GM23338 (cell line): ENCODE measurements around the gene MRTFA. TPM values are rescaled to one million over a fixed set of nuclear protein-coding genes. Genes with fewer than 3 reads are reported as not detected.
"Not testable (repeated sequence)": the region's sequence is repeated elsewhere in the genome, so short reads cannot be mapped to it uniquely, and the experiment has no call there.

ENCODE experiments used
- ATAC-seq: fragments of 200-7000 bp; cut with Tn5 transposase; 3 replicates; pipeline ENCODE4 v1.9.1; 2020
- DNase-seq: peaks from one replicate; pipeline ENCODE4 v3.0.0-alpha.2; 2015; ENCODE audit warnings: low spot score
- H2AFZ ChIP-seq: fragments of 200-600 bp; sonication (generic); 2 replicates; pipeline ENCODE4 v1.8.0; 2016; ENCODE audit warnings: antibody characterized with exemption, mild to moderate bottlenecking, moderate library complexity
- H3F3A ChIP-seq: fragments of 200-600 bp; sonication (generic); replicated peaks from 2 replicates; pipeline ENCODE4 v1.8.0; 2017; ENCODE audit warnings: antibody characterized with exemption, mixed run types, low read depth
- H3K27ac ChIP-seq: fragments of 200-600 bp; sonication (generic); 2 replicates; pipeline ENCODE4 v1.6.1; 2016; ENCODE audit warnings: low read depth
- H3K27me3 ChIP-seq: fragments of 200-600 bp; sonication (generic); 2 replicates; pipeline ENCODE4 v1.8.0; 2016; ENCODE audit warnings: mild to moderate bottlenecking, mixed run types, moderate library complexity; ENCODE audit not compliant: insufficient read depth
- H3K36me3 ChIP-seq: fragments of 200-600 bp; sonication (generic); 2 replicates; pipeline ENCODE4 v1.8.0; 2016; ENCODE audit warnings: mild to moderate bottlenecking; ENCODE audit not compliant: insufficient read depth
- H3K4me1 ChIP-seq: fragments of 200-600 bp; sonication (generic); 2 replicates; pipeline ENCODE4 v1.8.0; 2016; ENCODE audit warnings: mild to moderate bottlenecking, moderate library complexity; ENCODE audit not compliant: insufficient read depth
- H3K4me2 ChIP-seq: fragments of 200-600 bp; sonication (generic); 2 replicates; pipeline ENCODE4 v1.7.1; 2017; ENCODE audit warnings: mixed run types
- H3K4me3 ChIP-seq: fragments of 200-600 bp; sonication (generic); 2 replicates; pipeline ENCODE4 v1.6.1; 2016; ENCODE audit warnings: mixed run types
- H3K79me2 ChIP-seq: fragments of 200-600 bp; sonication (generic); replicated peaks from 2 replicates; pipeline ENCODE4 v1.8.0; 2017; ENCODE audit warnings: mild to moderate bottlenecking; ENCODE audit not compliant: insufficient read depth
- H3K9me2 ChIP-seq: fragments of 200-600 bp; sonication (generic); 2 replicates; pipeline ENCODE4 v1.8.0; 2017; ENCODE audit not compliant: insufficient read depth
- H4K20me1 ChIP-seq: fragments of 200-600 bp; sonication (generic); replicated peaks from 2 replicates; pipeline ENCODE4 v1.8.0; 2017; ENCODE audit warnings: mild to moderate bottlenecking; ENCODE audit not compliant: insufficient read depth
- H3K27ac Mint-ChIP-seq: 2 replicates; pipeline ENCODE4 v1.8.0; 2020; ENCODE audit warnings: inconsistent platforms, mild to moderate bottlenecking, moderate library complexity, mixed read lengths
- H3K27me3 Mint-ChIP-seq: 3 replicates; pipeline ENCODE4 v1.8.0; 2022; ENCODE audit warnings: low read depth, mild to moderate bottlenecking, moderate library complexity, mixed read lengths, inconsistent platforms; ENCODE audit not compliant: insufficient read depth, poor library complexity
- H3K36me3 Mint-ChIP-seq: 3 replicates; pipeline ENCODE4 v1.8.0; 2021; ENCODE audit warnings: low read depth, mild to moderate bottlenecking, inconsistent platforms, moderate library complexity, mixed read lengths
- H3K4me1 Mint-ChIP-seq: 3 replicates; pipeline ENCODE4 v1.8.0; 2020; ENCODE audit warnings: mild to moderate bottlenecking, inconsistent platforms, mixed read lengths
- H3K4me3 Mint-ChIP-seq: 3 replicates; pipeline ENCODE4 v1.8.0; 2021; ENCODE audit warnings: moderate library complexity, mild to moderate bottlenecking, inconsistent platforms, mixed read lengths
- H3K9me3 Mint-ChIP-seq: 3 replicates; pipeline ENCODE4 v1.8.0; 2020; ENCODE audit warnings: moderate library complexity, mild to moderate bottlenecking, inconsistent platforms, mixed read lengths
- CREB1 ChIP-seq: fragments of 250-450 bp; sonication (Bioruptor Pico); IDR thresholded peaks from 2 replicates; pipeline ENCODE4 v1.5.0; 2020; ENCODE audit warnings: low read depth, mild to moderate bottlenecking, moderate library complexity
- EZH2 ChIP-seq: fragments of 200-600 bp; sonication (generic); IDR thresholded peaks from one replicate; pipeline ENCODE4 v1.8.0; 2017; ENCODE audit warnings: antibody characterized with exemption, mild to moderate bottlenecking, low read depth; ENCODE audit not compliant: unreplicated experiment
- JUNB ChIP-seq: IDR thresholded peaks from one replicate; pipeline ENCODE4 v1.6.1; 2016; ENCODE audit warnings: antibody characterized with exemption; ENCODE audit not compliant: unreplicated experiment
- POLR2AphosphoS5 ChIP-seq: IDR thresholded peaks from 2 replicates; pipeline ENCODE4 v1.6.1; 2016; ENCODE audit warnings: antibody characterized with exemption, low read depth
- ZNF114 ChIP-seq: fragments of 250-450 bp; sonication (Bioruptor Pico); IDR thresholded peaks from 2 replicates; pipeline ENCODE4 v1.5.0; 2020; ENCODE audit warnings: mild to moderate bottlenecking, moderate library complexity
- polyA plus RNA-seq: library from polyadenylated mRNA; unstranded; fragments of >200 nt; fragmentation: Nextera tagmentation; extraction: Ambion mirVana; gene quantifications from 2 replicates; pipeline ENCODE4 v1.2.1, GENCODE V29; 2016
- total RNA-seq: library from RNA; depleted of rRNA; stranded (reverse); fragments of >200 nt; shearing (Covaris generic); gene quantifications from 2 replicates; pipeline ENCODE4 v1.2.3, GENCODE V29; 2014
- TF ChIP-seq, protein P1 (sequence below): IDR thresholded peaks from 2 replicates; pipeline ENCODE4 v1.6.1; 2016; ENCODE audit warnings: antibody characterized with exemption
- TF ChIP-seq, protein P2 (sequence below), 2 experiments: fragments of 200-600 bp in 1 of 2; sonication (generic) in 1 of 2; conservative IDR thresholded peaks; 2 replicates each; pipeline versions ENCODE4 v1.5.1 to v1.6.1; 2016 to 2017; ENCODE audit warnings: antibody characterized with exemption in 2 of 2, low read depth in 2 of 2, mild to moderate bottlenecking in 2 of 2, moderate library complexity in 1 of 2
- TF ChIP-seq, protein P3 (sequence below): fragments of 250-450 bp; sonication (Bioruptor Pico); IDR thresholded peaks from 2 replicates; pipeline ENCODE4 v1.5.0; 2020; ENCODE audit warnings: mild to moderate bottlenecking, moderate library complexity

MRTFA gene
- total and polyA plus RNA-seq, 2 experiments from 2014 or later = 18.1 to 92.4 TPM

DNA sequence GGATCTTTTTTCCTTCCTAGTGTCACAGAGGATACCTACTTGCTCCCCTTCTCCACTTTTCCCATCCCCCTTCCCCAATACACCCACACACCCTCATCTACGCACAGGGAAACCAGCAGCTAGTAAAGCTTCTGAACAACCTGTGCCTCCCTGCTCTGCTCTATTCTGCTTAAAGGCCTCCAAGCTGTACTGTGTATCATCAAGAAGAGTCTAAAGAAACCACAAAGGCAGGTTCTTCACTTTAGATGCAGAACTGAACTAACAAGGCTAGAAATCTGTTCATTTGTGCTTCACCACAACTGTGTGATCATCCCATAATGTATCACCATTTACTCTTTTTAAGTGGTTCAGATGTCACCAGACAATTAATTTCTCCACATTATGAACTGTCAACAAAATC lies 133.6 kb downstream of the MRTFA start:
- H3K4me2 ChIP-seq = no peak overlapping the region
- peaks cover 23% of the 10 kb centered on the region for H3K36me3 Mint-ChIP-seq
- H3K9me3 Mint-ChIP-seq = peaks cover 21% of the 10 kb centered on the region
- H3K9me2 ChIP-seq = no peaks in the 10 kb centered on the region
- no peaks in the 10 kb centered on the region for H3K36me3 ChIP-seq
- H3K4me3 ChIP-seq = no peak overlapping the region
- peaks cover 13% of the 10 kb centered on the region for H3K27me3 Mint-ChIP-seq
- no peak overlapping the region for H3K4me3 Mint-ChIP-seq
- H2AFZ ChIP-seq = no peak overlapping the region
- H3F3A ChIP-seq = no peaks in the 10 kb centered on the region
- DNase-seq (no peak), ATAC-seq (no peak)
- no peak for TF ChIP-seq ZNF114 (CRISPR knock-in tag)
- H4K20me1 ChIP-seq = no peaks in the 10 kb centered on the region; the same call in 1 of the 2 replicates
- no peak overlapping the region for H3K27ac ChIP-seq
- H3K4me1 Mint-ChIP-seq = peaks cover 15% of the 10 kb centered on the region
- H3K79me2 ChIP-seq = peaks cover under 1% of the 10 kb centered on the region; the same call in 1 of the 2 replicates
- no peak overlapping the region for H3K27ac Mint-ChIP-seq
- peaks cover 12% of the 10 kb centered on the region; the same call in 1 of the 2 replicates for H3K4me1 ChIP-seq
- no peaks in the 10 kb centered on the region for H3K27me3 ChIP-seq

DNA sequence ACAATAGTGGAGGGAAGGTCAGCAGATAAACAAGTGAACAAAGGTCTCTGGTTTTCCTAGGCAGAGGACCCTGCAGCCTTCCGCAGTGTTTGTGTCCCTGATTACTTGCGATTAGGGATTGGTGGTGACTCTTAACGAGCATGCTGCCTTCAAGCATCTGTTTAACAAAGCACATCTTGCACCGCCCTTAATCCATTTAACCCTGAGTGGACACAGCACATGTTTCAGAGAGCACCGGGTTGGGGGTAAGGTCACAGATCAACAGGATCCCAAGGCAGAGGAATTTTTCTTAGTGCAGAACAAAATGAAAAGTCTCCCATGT lies 136.1 kb downstream of the MRTFA start:
- H3F3A ChIP-seq, H4K20me1 ChIP-seq, ATAC-seq, DNase-seq, H3K4me3 ChIP-seq, H3K79me2 ChIP-seq, H3K4me2 ChIP-seq, H3K9me2 ChIP-seq, H3K27ac ChIP-seq, H2AFZ ChIP-seq, H3K4me3 Mint-ChIP-seq, H3K27me3 ChIP-seq, H3K36me3 ChIP-seq, H3K27ac Mint-ChIP-seq: not testable (repeated sequence)
- Mint-ChIP-seq H3K4me1 (peaks cover 15% of the 10 kb centered on the region), H3K36me3 (peaks cover 23% of the 10 kb centered on the region), H3K9me3 (peaks cover 21% of the 10 kb centered on the region), H3K27me3 (peaks cover 13% of the 10 kb centered on the region)
- peaks cover 12% of the 10 kb centered on the region; the same call in 1 of the 2 replicates for H3K4me1 ChIP-seq

DNA sequence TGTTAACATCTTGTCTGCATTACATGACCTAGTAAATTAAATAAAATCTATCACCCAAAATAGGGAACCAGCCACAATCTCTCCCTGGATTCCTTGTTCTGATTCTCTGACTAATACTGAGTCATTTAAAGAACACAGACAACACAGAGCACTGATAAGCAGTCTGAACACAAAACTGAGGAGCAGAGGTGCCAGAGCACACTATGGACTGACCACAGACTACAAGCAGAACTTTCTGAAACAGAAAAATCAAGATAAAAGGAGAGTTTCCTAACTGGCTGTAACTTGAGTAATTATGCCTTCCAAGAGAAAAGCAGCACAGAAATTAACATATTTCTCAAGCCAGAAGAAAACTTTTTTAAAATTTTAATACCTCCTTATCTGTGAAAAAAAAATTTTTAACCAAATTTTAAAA lies 137.3 kb downstream of the MRTFA start:
- DNase-seq (no peak), ATAC-seq (peak; percentile 55)
- H3K4me3 ChIP-seq = no peak overlapping the region
- no peaks in the 10 kb centered on the region for H3F3A ChIP-seq
- H3K9me2 ChIP-seq = no peaks in the 10 kb centered on the region
- Mint-ChIP-seq H3K27me3 (peaks cover 13% of the 10 kb centered on the region), H3K27ac (peak overlapping the region; percentile 25), H3K9me3 (peaks cover 21% of the 10 kb centered on the region), H3K4me1 (peaks cover 15% of the 10 kb centered on the region), H3K36me3 (peaks cover 23% of the 10 kb centered on the region), H3K4me3 (no peak overlapping the region)
- H3K27ac ChIP-seq = 0 out of 2 replicates have a peak overlapping the region, but pooled peaks have one; percentile 8
- H3K4me2 ChIP-seq = no peak overlapping the region
- no peaks in the 10 kb centered on the region for H3K36me3 ChIP-seq
- no peak overlapping the region for H2AFZ ChIP-seq
- H3K27me3 ChIP-seq = no peaks in the 10 kb centered on the region
- H3K79me2 ChIP-seq = peaks cover 9% of the 10 kb centered on the region; the same call in 1 of the 2 replicates
- H4K20me1 ChIP-seq = no peaks in the 10 kb centered on the region; the same call in 1 of the 2 replicates
- H3K4me1 ChIP-seq = peaks cover 12% of the 10 kb centered on the region; the same call in 1 of the 2 replicates
- TF ChIP-seq, protein P1, sequence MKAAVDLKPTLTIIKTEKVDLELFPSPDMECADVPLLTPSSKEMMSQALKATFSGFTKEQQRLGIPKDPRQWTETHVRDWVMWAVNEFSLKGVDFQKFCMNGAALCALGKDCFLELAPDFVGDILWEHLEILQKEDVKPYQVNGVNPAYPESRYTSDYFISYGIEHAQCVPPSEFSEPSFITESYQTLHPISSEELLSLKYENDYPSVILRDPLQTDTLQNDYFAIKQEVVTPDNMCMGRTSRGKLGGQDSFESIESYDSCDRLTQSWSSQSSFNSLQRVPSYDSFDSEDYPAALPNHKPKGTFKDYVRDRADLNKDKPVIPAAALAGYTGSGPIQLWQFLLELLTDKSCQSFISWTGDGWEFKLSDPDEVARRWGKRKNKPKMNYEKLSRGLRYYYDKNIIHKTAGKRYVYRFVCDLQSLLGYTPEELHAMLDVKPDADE = no peak
- TF ChIP-seq EZH2 = no peak
- no peak for TF ChIP-seq ZNF114 (CRISPR knock-in tag)
- TF ChIP-seq, protein P2, sequence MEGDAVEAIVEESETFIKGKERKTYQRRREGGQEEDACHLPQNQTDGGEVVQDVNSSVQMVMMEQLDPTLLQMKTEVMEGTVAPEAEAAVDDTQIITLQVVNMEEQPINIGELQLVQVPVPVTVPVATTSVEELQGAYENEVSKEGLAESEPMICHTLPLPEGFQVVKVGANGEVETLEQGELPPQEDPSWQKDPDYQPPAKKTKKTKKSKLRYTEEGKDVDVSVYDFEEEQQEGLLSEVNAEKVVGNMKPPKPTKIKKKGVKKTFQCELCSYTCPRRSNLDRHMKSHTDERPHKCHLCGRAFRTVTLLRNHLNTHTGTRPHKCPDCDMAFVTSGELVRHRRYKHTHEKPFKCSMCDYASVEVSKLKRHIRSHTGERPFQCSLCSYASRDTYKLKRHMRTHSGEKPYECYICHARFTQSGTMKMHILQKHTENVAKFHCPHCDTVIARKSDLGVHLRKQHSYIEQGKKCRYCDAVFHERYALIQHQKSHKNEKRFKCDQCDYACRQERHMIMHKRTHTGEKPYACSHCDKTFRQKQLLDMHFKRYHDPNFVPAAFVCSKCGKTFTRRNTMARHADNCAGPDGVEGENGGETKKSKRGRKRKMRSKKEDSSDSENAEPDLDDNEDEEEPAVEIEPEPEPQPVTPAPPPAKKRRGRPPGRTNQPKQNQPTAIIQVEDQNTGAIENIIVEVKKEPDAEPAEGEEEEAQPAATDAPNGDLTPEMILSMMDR (conservative IDR thresholded peaks at IDR 0.05; ENCODE audit: low read depth in 2 of 2) = no peak
- TF ChIP-seq JUNB = no peak
- TF ChIP-seq, protein P3, sequence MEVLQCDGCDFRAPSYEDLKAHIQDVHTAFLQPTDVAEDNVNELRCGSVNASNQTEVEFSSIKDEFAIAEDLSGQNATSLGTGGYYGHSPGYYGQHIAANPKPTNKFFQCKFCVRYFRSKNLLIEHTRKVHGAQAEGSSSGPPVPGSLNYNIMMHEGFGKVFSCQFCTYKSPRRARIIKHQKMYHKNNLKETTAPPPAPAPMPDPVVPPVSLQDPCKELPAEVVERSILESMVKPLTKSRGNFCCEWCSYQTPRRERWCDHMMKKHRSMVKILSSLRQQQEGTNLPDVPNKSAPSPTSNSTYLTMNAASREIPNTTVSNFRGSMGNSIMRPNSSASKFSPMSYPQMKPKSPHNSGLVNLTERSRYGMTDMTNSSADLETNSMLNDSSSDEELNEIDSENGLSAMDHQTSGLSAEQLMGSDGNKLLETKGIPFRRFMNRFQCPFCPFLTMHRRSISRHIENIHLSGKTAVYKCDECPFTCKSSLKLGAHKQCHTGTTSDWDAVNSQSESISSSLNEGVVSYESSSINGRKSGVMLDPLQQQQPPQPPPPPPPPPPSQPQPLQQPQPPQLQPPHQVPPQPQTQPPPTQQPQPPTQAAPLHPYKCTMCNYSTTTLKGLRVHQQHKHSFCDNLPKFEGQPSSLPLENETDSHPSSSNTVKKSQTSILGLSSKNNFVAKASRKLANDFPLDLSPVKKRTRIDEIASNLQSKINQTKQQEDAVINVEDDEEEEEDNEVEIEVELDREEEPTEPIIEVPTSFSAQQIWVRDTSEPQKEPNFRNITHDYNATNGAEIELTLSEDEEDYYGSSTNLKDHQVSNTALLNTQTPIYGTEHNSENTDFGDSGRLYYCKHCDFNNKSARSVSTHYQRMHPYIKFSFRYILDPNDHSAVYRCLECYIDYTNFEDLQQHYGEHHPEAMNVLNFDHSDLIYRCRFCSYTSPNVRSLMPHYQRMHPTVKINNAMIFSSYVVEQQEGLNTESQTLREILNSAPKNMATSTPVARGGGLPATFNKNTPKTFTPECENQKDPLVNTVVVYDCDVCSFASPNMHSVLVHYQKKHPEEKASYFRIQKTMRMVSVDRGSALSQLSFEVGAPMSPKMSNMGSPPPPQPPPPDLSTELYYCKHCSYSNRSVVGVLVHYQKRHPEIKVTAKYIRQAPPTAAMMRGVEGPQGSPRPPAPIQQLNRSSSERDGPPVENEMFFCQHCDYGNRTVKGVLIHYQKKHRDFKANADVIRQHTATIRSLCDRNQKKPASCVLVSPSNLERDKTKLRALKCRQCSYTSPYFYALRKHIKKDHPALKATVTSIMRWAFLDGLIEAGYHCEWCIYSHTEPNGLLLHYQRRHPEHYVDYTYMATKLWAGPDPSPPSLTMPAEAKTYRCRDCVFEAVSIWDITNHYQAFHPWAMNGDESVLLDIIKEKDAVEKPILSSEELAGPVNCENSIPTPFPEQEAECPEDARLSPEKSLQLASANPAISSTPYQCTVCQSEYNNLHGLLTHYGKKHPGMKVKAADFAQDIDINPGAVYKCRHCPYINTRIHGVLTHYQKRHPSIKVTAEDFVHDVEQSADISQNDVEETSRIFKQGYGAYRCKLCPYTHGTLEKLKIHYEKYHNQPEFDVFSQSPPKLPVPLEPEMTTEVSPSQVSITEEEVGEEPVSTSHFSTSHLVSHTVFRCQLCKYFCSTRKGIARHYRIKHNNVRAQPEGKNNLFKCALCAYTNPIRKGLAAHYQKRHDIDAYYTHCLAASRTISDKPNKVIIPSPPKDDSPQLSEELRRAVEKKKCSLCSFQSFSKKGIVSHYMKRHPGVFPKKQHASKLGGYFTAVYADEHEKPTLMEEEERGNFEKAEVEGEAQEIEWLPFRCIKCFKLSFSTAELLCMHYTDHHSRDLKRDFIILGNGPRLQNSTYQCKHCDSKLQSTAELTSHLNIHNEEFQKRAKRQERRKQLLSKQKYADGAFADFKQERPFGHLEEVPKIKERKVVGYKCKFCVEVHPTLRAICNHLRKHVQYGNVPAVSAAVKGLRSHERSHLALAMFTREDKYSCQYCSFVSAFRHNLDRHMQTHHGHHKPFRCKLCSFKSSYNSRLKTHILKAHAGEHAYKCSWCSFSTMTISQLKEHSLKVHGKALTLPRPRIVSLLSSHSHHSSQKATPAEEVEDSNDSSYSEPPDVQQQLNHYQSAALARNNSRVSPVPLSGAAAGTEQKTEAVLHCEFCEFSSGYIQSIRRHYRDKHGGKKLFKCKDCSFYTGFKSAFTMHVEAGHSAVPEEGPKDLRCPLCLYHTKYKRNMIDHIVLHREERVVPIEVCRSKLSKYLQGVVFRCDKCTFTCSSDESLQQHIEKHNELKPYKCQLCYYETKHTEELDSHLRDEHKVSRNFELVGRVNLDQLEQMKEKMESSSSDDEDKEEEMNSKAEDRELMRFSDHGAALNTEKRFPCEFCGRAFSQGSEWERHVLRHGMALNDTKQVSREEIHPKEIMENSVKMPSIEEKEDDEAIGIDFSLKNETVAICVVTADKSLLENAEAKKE = no peak
- TF ChIP-seq CREB1 (CRISPR knock-in tag) = no peak
- no peak for TF ChIP-seq POLR2AphosphoS5
